Natural killer cell (primary cell): ENCODE measurements around the gene YOD1. TPM values are rescaled to one million over a fixed set of nuclear protein-coding genes. Genes with fewer than 3 reads are reported as not detected.
A peak's percentile ranks its signal among the peaks of the same experiment; 100 is the strongest.

Experiments
- ATAC-seq, 3 donors: fragments of 150-1000 bp in 2 of 3; fragments of 200-7000 bp in 1 of 3; cut with Tn5 transposase; 1 replicate in 1 of 3; 2 replicates in 2 of 3; pipeline ENCODE4 v1.10.0; 2021; ENCODE audit warnings: mild to moderate bottlenecking in 2 of 3, moderate library complexity in 2 of 3
- DNase-seq, 2 donors: peaks; one replicate each; pipeline versions ENCODE4 v3.0.0 to v3.0.0-alpha.2; 2013 to 2021; ENCODE audit warnings: mixed read lengths in 1 of 2
- H3K27ac ChIP-seq: one replicate; pipeline ENCODE4 v1.5.1; 2013; ENCODE audit warnings: mild to moderate bottlenecking, low read length
- H3K27me3 ChIP-seq: one replicate; pipeline ENCODE4 v1.6.1; 2013; ENCODE audit warnings: low read length; ENCODE audit not compliant: control insufficient read depth, insufficient read depth
- H3K36me3 ChIP-seq: one replicate; pipeline ENCODE4 v1.6.1; 2013; ENCODE audit warnings: low read length; ENCODE audit not compliant: control insufficient read depth, insufficient read depth
- H3K4me1 ChIP-seq: one replicate; pipeline ENCODE4 v1.6.1; 2013; ENCODE audit warnings: low read length; ENCODE audit not compliant: control insufficient read depth, insufficient read depth
- H3K4me3 ChIP-seq: one replicate; pipeline ENCODE4 v1.5.1; 2013; ENCODE audit warnings: low read length
- H3K9me3 ChIP-seq: one replicate; pipeline ENCODE4 v1.6.1; 2013; ENCODE audit warnings: low read length; ENCODE audit not compliant: control insufficient read depth, insufficient read depth
- H3K27ac Mint-ChIP-seq, 2 donors: one replicate each; pipeline ENCODE4 v1.8.0; 2022; ENCODE audit warnings: mild to moderate bottlenecking in 2 of 2, mixed read lengths in 2 of 2, moderate library complexity in 1 of 2
- H3K27me3 Mint-ChIP-seq, 2 donors: one replicate each; pipeline ENCODE4 v1.8.0; 2022; ENCODE audit warnings: low read depth in 2 of 2, mixed read lengths in 2 of 2
- H3K36me3 Mint-ChIP-seq: one replicate; pipeline ENCODE4 v1.8.0; 2022; ENCODE audit warnings: mixed read lengths
- H3K4me1 Mint-ChIP-seq, 2 donors: one replicate each; pipeline ENCODE4 v1.8.0; 2022; ENCODE audit warnings: mixed read lengths in 2 of 2
- H3K4me3 Mint-ChIP-seq: one replicate; pipeline ENCODE4 v1.8.0; 2022; ENCODE audit warnings: mild to moderate bottlenecking, moderate library complexity, mixed read lengths
- H3K9me3 Mint-ChIP-seq, 2 donors: one replicate each; pipeline ENCODE4 v1.8.0; 2022; ENCODE audit warnings: mixed read lengths in 2 of 2
- WGBS: methylation state at CpG from one replicate; pipeline ENCODE4 v1.1.7; 2013; ENCODE audit warnings: missing lambda C conversion rate; ENCODE audit not compliant: insufficient coverage; 5-methylcytosine and 5-hydroxymethylcytosine counted together
- intact Hi-C: fragments of 100-400 bp; cut with micrococcal nuclease; formaldehyde crosslinking; loops from one replicate; pipeline ENCODE4 v1.14.2; 2022
- total RNA-seq, 4 donors: library from RNA; stranded (reverse); fragments of 120-200 nt in 1 of 4; gene quantifications; one replicate each; pipeline versions ENCODE4 v1.2.3 to v1.2.4, GENCODE V29; 2013 to 2022
- TF ChIP-seq, protein P1 (sequence below): fragments of 200-600 bp; IDR thresholded peaks from one replicate; pipeline ENCODE4 v1.8.0; 2022; ENCODE audit warnings: antibody characterized with exemption

Gene YOD1
- total RNA-seq, 3 donors from 2014 or later (not counting 1 experiment from before 2014, with no cell fraction given) = 20.6 to 22.8 (median 21.2) TPM

DNA sequence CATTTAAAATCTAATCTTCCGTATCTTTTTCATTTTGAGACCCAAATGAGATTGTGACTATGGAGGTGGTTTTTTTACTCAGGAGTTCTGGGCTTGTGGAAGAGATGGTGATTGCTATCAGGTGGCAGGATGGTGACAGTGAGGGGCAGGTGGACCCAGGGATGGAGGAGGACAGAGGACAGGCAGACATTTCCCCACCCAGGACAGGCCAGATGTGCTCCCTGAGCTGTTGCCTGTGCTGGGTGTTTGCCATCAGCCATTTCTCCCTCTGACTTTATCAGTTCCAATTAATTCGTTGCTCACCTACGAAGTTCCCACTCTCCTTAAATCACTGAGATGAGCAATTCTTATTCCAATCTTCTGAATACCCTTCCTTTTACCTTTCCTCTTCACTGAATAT lies 44.9 kb downstream of the YOD1 start:
- Mint-ChIP-seq H3K36me3 (no peaks in the 10 kb centered on the region), H3K27ac (no peak overlapping the region), H3K9me3 (no peaks in the 10 kb centered on the region), H3K27me3 (peaks cover 10 to 17% of the 10 kb centered on the region in 2 donors), H3K4me1 (peaks cover 0 to 7% of the 10 kb centered on the region in 2 donors), H3K4me3 (no peak overlapping the region)
- H3K9me3 ChIP-seq = no peaks in the 10 kb centered on the region
- H3K27ac ChIP-seq = no peak overlapping the region
- no peak for ATAC-seq
- H3K4me3 ChIP-seq = no peak overlapping the region
- intact Hi-C loops = no loop called here
- H3K4me1 ChIP-seq = no peaks in the 10 kb centered on the region
- WGBS = 90% methylated on average over 3 of the region's 3 CpGs
- TF ChIP-seq, protein P1, sequence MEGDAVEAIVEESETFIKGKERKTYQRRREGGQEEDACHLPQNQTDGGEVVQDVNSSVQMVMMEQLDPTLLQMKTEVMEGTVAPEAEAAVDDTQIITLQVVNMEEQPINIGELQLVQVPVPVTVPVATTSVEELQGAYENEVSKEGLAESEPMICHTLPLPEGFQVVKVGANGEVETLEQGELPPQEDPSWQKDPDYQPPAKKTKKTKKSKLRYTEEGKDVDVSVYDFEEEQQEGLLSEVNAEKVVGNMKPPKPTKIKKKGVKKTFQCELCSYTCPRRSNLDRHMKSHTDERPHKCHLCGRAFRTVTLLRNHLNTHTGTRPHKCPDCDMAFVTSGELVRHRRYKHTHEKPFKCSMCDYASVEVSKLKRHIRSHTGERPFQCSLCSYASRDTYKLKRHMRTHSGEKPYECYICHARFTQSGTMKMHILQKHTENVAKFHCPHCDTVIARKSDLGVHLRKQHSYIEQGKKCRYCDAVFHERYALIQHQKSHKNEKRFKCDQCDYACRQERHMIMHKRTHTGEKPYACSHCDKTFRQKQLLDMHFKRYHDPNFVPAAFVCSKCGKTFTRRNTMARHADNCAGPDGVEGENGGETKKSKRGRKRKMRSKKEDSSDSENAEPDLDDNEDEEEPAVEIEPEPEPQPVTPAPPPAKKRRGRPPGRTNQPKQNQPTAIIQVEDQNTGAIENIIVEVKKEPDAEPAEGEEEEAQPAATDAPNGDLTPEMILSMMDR = no peak
- H3K36me3 ChIP-seq = no peaks in the 10 kb centered on the region
- DNase-seq = no peak
- no peaks in the 10 kb centered on the region for H3K27me3 ChIP-seq

DNA sequence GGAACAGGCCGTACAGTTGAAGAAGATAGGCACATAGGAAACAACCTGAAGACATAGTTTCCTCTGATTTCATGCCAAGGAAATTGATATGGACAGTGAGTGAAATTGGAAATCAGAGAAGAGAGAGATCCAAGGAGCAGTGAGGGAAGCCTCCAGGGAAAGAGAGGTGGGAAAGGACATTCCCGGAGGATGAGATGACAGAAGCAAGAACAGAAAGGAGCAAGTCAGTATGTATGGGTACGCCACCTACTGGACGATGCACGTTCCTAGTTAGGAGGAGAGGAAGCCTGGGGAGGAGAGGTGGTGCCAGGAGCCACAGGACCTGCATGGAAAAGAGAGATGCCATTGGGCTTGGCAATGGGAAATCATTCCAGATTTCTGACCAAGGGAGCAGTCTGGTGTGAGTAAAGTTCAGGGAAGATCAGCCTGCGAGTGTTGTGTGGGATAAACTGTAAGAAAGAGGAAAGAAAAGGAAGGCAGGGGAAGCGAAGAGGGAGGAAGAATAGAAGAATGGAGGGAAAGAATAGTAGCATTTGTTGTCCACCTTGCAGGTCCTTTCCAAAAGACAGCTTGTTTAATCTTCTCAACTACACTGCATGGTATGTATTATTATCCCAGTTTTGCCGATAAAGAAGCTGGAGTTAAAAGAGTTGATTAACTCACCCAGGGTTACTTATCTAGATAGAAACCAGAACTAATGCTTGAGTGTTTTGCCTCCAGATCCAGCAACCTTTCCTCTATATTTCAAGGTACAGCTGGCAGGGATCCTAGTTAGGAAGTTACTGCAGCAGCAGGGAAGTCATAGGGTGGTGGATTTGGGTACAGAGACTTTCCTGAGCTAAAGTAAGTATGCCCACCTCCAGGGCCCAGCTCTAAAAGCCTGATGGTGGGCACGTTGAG lies 45.8 kb downstream of the YOD1 start:
- whole genome bisulfite sequencing = 45% methylated on average over 8 of the region's 9 CpGs
- no peaks in the 10 kb centered on the region for H3K9me3 Mint-ChIP-seq
- DNase-seq (peak in 1 of 2 donors; percentile 66), ATAC-seq (peak in 2 of 3 donors; percentile 46 to 64)
- H3K27me3 ChIP-seq = no peaks in the 10 kb centered on the region
- no peak overlapping the region for H3K27ac ChIP-seq
- peaks cover 10 to 17% of the 10 kb centered on the region in 2 donors for H3K27me3 Mint-ChIP-seq
- TF ChIP-seq, protein P1 = peak; percentile 65
- no peaks in the 10 kb centered on the region for H3K36me3 ChIP-seq
- no peaks in the 10 kb centered on the region for H3K4me1 ChIP-seq
- no peak overlapping the region for H3K4me3 ChIP-seq
- H3K9me3 ChIP-seq = no peaks in the 10 kb centered on the region
- peaks cover 0 to 7% of the 10 kb centered on the region in 2 donors for H3K4me1 Mint-ChIP-seq
- no peaks in the 10 kb centered on the region for H3K36me3 Mint-ChIP-seq
- no peak overlapping the region for H3K4me3 Mint-ChIP-seq
- intact Hi-C loops = no loop called here
- no peak overlapping the region for H3K27ac Mint-ChIP-seq

DNA sequence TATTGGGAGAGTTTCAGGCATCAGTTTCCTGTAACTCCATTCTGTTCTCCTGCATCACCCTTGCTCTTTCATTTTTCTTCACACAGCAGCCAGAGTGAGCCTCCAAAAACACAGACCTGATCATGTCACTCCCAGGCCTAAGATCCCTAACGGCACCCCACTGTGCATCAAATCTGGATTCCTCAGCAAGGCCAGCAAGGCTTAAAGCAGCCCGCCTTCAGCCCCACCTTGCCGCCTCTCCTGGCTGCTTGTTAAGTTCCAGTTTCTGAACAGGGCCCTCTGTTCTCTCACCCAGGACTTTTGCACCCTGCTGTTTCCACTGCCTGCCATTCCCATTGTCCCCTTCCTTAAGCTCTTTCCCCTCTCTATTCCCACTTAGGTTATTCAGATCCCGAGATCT lies 47.8 kb downstream of the YOD1 start:
- 92% methylated on average over 4 of the region's 4 CpGs for WGBS
- Histone ChIP-seq H3K4me1 (no peaks in the 10 kb centered on the region), H3K27ac (no peak overlapping the region), H3K27me3 (no peaks in the 10 kb centered on the region), H3K9me3 (no peaks in the 10 kb centered on the region), H3K36me3 (no peaks in the 10 kb centered on the region), H3K4me3 (no peak overlapping the region)
- ATAC-seq (no peak), DNase-seq (no peak)
- Mint-ChIP-seq H3K4me1 (peaks cover 0 to 7% of the 10 kb centered on the region in 2 donors), H3K36me3 (no peaks in the 10 kb centered on the region), H3K27ac (no peak overlapping the region), H3K9me3 (no peaks in the 10 kb centered on the region), H3K4me3 (no peak overlapping the region), H3K27me3 (peaks cover 8 to 17% of the 10 kb centered on the region in 2 donors)
- TF ChIP-seq, protein P1 = no peak
- intact Hi-C loops = no loop called here
